GM12878 (cell line): ENCODE data around the gene LEKR1. TPM values are rescaled to one million over a fixed set of nuclear protein-coding genes. Genes with fewer than 3 reads are reported as not detected.

Source experiments
- ATAC-seq: fragments of 200-7000 bp; cut with Tn5 transposase; 3 replicates; pipeline ENCODE4 v1.9.1; 2020; ENCODE audit warnings: mild to moderate bottlenecking, moderate library complexity
- BruUV-seq: library from RNA; stranded (reverse); fragments of 400-500 nt; replicated peaks from 2 replicates; lab custom pipeline; 2021; lab: Mats Ljungman, UMichigan
- CTCF ChIA-PET: fragments of 300-600 bp; sonication (Branson Sonifier 250); formaldehyde crosslinking; extraction: SDS; loops from one replicate; lab custom pipeline; 2021; ENCODE audit warnings: inconsistent platforms; lab: Yijun Ruan, JAX
- POLR2A ChIA-PET: fragments of 350-600 bp; formaldehyde crosslinking; extraction: SDS; loops from one replicate; lab custom pipeline; 2021; ENCODE audit warnings: inconsistent platforms; lab: Charles Lee
- RAD21 ChIA-PET: fragments of 300-600 bp; sonication (Branson Sonifier 250); formaldehyde crosslinking; loops from one replicate; lab custom pipeline; 2023; ENCODE audit warnings: antibody characterized with exemption; ENCODE audit not compliant: unreplicated experiment; lab: Charles Lee
- SMC1A ChIA-PET: fragments of 300-600 bp; sonication (Branson Sonifier 250); formaldehyde crosslinking; loops from one replicate; lab custom pipeline; 2023; ENCODE audit not compliant: unreplicated experiment, uncharacterized antibody; lab: Charles Lee
- DNase-seq: peaks from one replicate; pipeline ENCODE4 v3.0.0-alpha.2; 2011; ENCODE audit warnings: low read depth, low spot score
- FAIRE-seq: peaks from 3 replicates; lab custom pipeline; 2011; peaks lifted over from hg19 to GRCh38; lab: Jason Lieb, UNC
- H2AFZ ChIP-seq: 2 replicates; pipeline ENCODE4 v1.6.0; 2011; ENCODE audit warnings: low read depth, low read length, control low read depth; ENCODE audit not compliant: control insufficient read depth
- H3K27ac ChIP-seq: 2 replicates; pipeline ENCODE4 v1.5.1; 2011; ENCODE audit warnings: control low read depth; ENCODE audit not compliant: control insufficient read depth, insufficient read depth
- H3K27me3 ChIP-seq, 2 experiments: replicated peaks in 1 of 2; 2 replicates each; pipeline versions ENCODE4 v1.6.0 to v1.6.1; 2011; ENCODE audit warnings: low read length in 1 of 2; ENCODE audit not compliant: control insufficient read depth in 2 of 2, insufficient read depth in 2 of 2
- H3K36me3 ChIP-seq, 2 experiments: 2 replicates each; pipeline ENCODE4 v1.5.1; 2011; ENCODE audit warnings: low read length in 1 of 2; ENCODE audit not compliant: control insufficient read depth in 2 of 2, insufficient read depth in 2 of 2
- H3K4me1 ChIP-seq: 2 replicates; pipeline ENCODE4 v1.6.1; 2011; ENCODE audit warnings: mild to moderate bottlenecking, low read length, moderate library complexity, mixed read lengths; ENCODE audit not compliant: control insufficient read depth, insufficient read depth
- H3K4me2 ChIP-seq: 2 replicates; pipeline ENCODE4 v1.6.0; 2011; ENCODE audit warnings: control low read depth; ENCODE audit not compliant: control insufficient read depth, insufficient read depth
- H3K4me3 ChIP-seq: fragments of 200-600 bp; sonication (generic); 2 replicates; pipeline ENCODE4 v1.5.1; 2016
- H3K79me2 ChIP-seq: 2 replicates; pipeline ENCODE4 v1.6.0; 2011; ENCODE audit warnings: low read length; ENCODE audit not compliant: control insufficient read depth, insufficient read depth
- H3K9ac ChIP-seq: 2 replicates; pipeline ENCODE4 v1.8.0; 2011; ENCODE audit warnings: low read length, control low read depth, mixed read lengths; ENCODE audit not compliant: control insufficient read depth, insufficient read depth
- H3K9me3 ChIP-seq: replicated peaks from 3 replicates; pipeline ENCODE4 v1.5.1; 2011; ENCODE audit warnings: mild to moderate bottlenecking, low read length; ENCODE audit not compliant: control insufficient read depth, insufficient read depth
- H4K20me1 ChIP-seq: 2 replicates; pipeline ENCODE4 v1.6.0; 2011; ENCODE audit not compliant: control insufficient read depth, insufficient read depth
- BCL11A ChIP-seq: IDR thresholded peaks from 2 replicates; pipeline ENCODE4 v1.6.1; 2011; ENCODE audit warnings: low read depth, low read length
- FOXK2 ChIP-seq: fragments of 450-650 bp; IDR thresholded peaks from 2 replicates; pipeline ENCODE4 v1.6.1; 2017; ENCODE audit warnings: mild to moderate bottlenecking, moderate library complexity
- KAT2A ChIP-seq: conservative IDR thresholded peaks from 2 replicates; pipeline ENCODE4 v1.6.1; 2011; ENCODE audit warnings: low read depth, low read length; ENCODE audit not compliant: control insufficient read depth
- MYB ChIP-seq: fragments of 150-350 bp; IDR thresholded peaks from 2 replicates; pipeline ENCODE4 v1.6.1; 2014; ENCODE audit warnings: mild to moderate bottlenecking, low read depth, low read length, borderline replicate concordance
- NBN ChIP-seq: fragments of 450-650 bp; IDR thresholded peaks from 2 replicates; pipeline ENCODE4 v1.6.1; 2016
- NR2C2 ChIP-seq: IDR thresholded peaks from 2 replicates; pipeline ENCODE4 v1.6.1; 2011; ENCODE audit warnings: borderline replicate concordance, low read depth; ENCODE audit not compliant: control insufficient read depth, insufficient read length
- PAX5 ChIP-seq: IDR thresholded peaks from 2 replicates; pipeline ENCODE4 v1.6.1; 2011; ENCODE audit warnings: low read depth, low read length, borderline replicate concordance
- PML ChIP-seq: IDR thresholded peaks from 2 replicates; pipeline ENCODE4 v1.6.1; 2012; ENCODE audit warnings: low read length, inconsistent platforms
- RAD21 ChIP-seq: IDR thresholded peaks from 2 replicates; pipeline ENCODE4 v1.6.1; 2011; ENCODE audit warnings: mild to moderate bottlenecking, low read depth, low read length, moderate library complexity; ENCODE audit not compliant: insufficient read depth
- RAD51 ChIP-seq: fragments of 450-650 bp; IDR thresholded peaks from 2 replicates; pipeline ENCODE4 v1.6.1; 2016; ENCODE audit warnings: moderate library complexity, mild to moderate bottlenecking, inconsistent platforms
- RCOR1 ChIP-seq: conservative IDR thresholded peaks from 2 replicates; pipeline ENCODE4 v1.6.1; 2012; ENCODE audit warnings: low read depth, low read length, improper control_type of control experiment
- RELA ChIP-seq: fragments of 450-650 bp; IDR thresholded peaks from 2 replicates; pipeline ENCODE4 v1.8.0; 2014; ENCODE audit warnings: borderline replicate concordance; ENCODE audit not compliant: partially characterized antibody
- SIN3A ChIP-seq: IDR thresholded peaks from 2 replicates; pipeline ENCODE4 v1.6.1; 2012; ENCODE audit warnings: low read depth, low read length, improper control_type of control experiment
- SIX5 ChIP-seq: IDR thresholded peaks from 2 replicates; pipeline ENCODE4 v1.6.1; 2011; ENCODE audit warnings: mild to moderate bottlenecking, low read depth, low read length, moderate library complexity; ENCODE audit not compliant: severe bottlenecking
- TARDBP ChIP-seq: IDR thresholded peaks from 2 replicates; pipeline ENCODE4 v1.6.1; 2016; ENCODE audit warnings: borderline replicate concordance
- YBX1 ChIP-seq: fragments of 450-650 bp; IDR thresholded peaks from 2 replicates; pipeline ENCODE4 v1.6.1; 2016; ENCODE audit warnings: antibody characterized with exemption
- WGBS: methylation state at CpG from one replicate; pipeline ENCODE4 v1.1.6; 2016; ENCODE audit warnings: low lambda C conversion rate; ENCODE audit not compliant: insufficient replicate concordance, insufficient coverage; ENCODE audit errors: missing lambda C conversion rate; 5-methylcytosine and 5-hydroxymethylcytosine counted together
- in situ Hi-C: fragments of 300-500 bp; cut with MboI; formaldehyde crosslinking; loops from 9 replicates; pipeline ENCODE4 v1.14.3; 2018; ENCODE audit warnings: mixed read lengths
- intact Hi-C: fragments of 100-400 bp; cut with micrococcal nuclease; formaldehyde crosslinking; loops from one replicate; pipeline ENCODE4 v1.14.2; 2022; ENCODE audit not compliant: unreplicated experiment
- polyA plus RNA-seq, 11 experiments: library from polyadenylated mRNA; depleted of rRNA in 4 of 11; unstranded in 6 of 11; stranded (reverse) in 5 of 11; fragments of >200 nt; fragmentation: Nextera tagmentation in 4 of 11; fragmentation: Illumina TruSeq in 1 of 11; extraction: Ambion mirVana in 4 of 11; extraction: Trizol in 1 of 11; gene quantifications; 1 replicate in 1 of 11; 2 replicates in 10 of 11; pipeline versions ENCODE4 v1.2.1 to v1.2.3, GENCODE V29; 2011 to 2016; ENCODE audit warnings: inconsistent platforms in 2 of 11, missing spikeins in 2 of 11, low read depth in 1 of 11
- total RNA-seq, 4 experiments: library from RNA; depleted of rRNA in 3 of 4; stranded (reverse); fragments of >200 nt in 3 of 4; fragmentation: Illumina TruSeq in 1 of 4; extraction: Trizol in 1 of 4; gene quantifications; 2 replicates each; pipeline versions ENCODE4 v1.2.1 to v1.2.3, GENCODE V29; 2013 to 2021
- TF ChIP-seq, protein P1 (sequence below): fragments of 450-650 bp; IDR thresholded peaks from 2 replicates; pipeline ENCODE4 v1.6.1; 2017; ENCODE audit warnings: mild to moderate bottlenecking, low read depth, inconsistent platforms; ENCODE audit not compliant: poor library complexity, severe bottlenecking

Gene LEKR1
- total and polyA plus RNA-seq, 10 of the 15 experiments (the other 5 are each of a cell fraction or from before 2014, with no cell fraction given) = 0.48 to 3.2 (median 1.3) TPM

DNA sequence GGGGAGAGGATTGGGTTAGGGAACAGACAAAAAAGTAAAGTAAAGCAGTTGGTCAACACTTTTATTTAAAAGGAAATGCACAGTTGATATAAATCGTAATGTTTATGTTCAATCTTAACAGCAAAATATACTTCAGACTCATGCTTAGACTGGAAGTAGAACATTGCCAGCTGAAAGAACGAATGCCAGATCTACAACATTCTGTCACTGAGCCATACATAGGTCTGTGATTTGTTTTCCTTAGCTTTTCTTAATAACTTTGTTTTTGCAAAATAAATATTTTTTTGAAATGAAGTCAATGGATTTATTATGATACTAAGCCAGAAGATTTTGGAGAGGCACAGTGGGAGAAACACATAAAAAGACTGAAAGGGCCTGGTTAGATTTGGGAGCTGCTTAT is 62.0 kb downstream of the LEKR1 start:
- no peaks in the 10 kb centered on the region for H3K79me2 ChIP-seq
- H3K9me3 ChIP-seq = no peaks in the 10 kb centered on the region; the same call in 2 of the 3 replicates
- TF ChIP-seq PAX5 = no peak
- TF ChIP-seq, protein P1, sequence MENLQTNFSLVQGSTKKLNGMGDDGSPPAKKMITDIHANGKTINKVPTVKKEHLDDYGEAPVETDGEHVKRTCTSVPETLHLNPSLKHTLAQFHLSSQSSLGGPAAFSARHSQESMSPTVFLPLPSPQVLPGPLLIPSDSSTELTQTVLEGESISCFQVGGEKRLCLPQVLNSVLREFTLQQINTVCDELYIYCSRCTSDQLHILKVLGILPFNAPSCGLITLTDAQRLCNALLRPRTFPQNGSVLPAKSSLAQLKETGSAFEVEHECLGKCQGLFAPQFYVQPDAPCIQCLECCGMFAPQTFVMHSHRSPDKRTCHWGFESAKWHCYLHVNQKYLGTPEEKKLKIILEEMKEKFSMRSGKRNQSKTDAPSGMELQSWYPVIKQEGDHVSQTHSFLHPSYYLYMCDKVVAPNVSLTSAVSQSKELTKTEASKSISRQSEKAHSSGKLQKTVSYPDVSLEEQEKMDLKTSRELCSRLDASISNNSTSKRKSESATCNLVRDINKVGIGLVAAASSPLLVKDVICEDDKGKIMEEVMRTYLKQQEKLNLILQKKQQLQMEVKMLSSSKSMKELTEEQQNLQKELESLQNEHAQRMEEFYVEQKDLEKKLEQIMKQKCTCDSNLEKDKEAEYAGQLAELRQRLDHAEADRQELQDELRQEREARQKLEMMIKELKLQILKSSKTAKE = no peak
- TF ChIP-seq NBN = no peak
- TF ChIP-seq RAD51 = no peak
- TF ChIP-seq TARDBP = no peak
- no peak for TF ChIP-seq FOXK2
- no peak for TF ChIP-seq SIX5
- no peak for TF ChIP-seq MYB
- no peak for TF ChIP-seq BCL11A
- TF ChIP-seq KAT2A = no peak
- no peak for TF ChIP-seq SIN3A
- TF ChIP-seq YBX1 = no peak
- no peak for TF ChIP-seq RCOR1
- no peak for TF ChIP-seq PML
- TF ChIP-seq RELA = no peak
- no peak for TF ChIP-seq NR2C2
- no peak for TF ChIP-seq RAD21
- H3K4me3 ChIP-seq = no peak overlapping the region
- DNase-seq (no peak), ATAC-seq (no peak), FAIRE-seq (no peak)
- BruUV-seq = no TSS peak
- intact Hi-C loops (no loop called here), in situ Hi-C loops (no loop called here)
- WGBS = 62% methylated on average over 2 of the region's 2 CpGs
- ChIA-PET RAD21 (interaction anchor here (1.0 to 1.8 kb wide), 3 partner anchors 15 to 249 kb away, joined by 3 to 4 read pairs (median 3); no protein-coding TSS in a partner anchor), POLR2A (no interaction called here), CTCF (interaction anchor here (0.7 to 1.5 kb wide), 9 partner anchors 20 to 249 kb away, joined by 3 to 6 read pairs (median 3); no protein-coding TSS in a partner anchor), SMC1A (interaction anchor here (1.0 to 1.6 kb wide), 4 partner anchors 10 to 193 kb away, joined by 4 to 8 read pairs (median 4); no protein-coding TSS in a partner anchor)
- no peak overlapping the region for H3K27ac ChIP-seq
- H2AFZ ChIP-seq = no peak overlapping the region
- H3K27me3 ChIP-seq = no peaks in the 10 kb centered on the region
- H3K9ac ChIP-seq = no peak overlapping the region
- no peak overlapping the region for H3K4me2 ChIP-seq
- H3K4me1 ChIP-seq = no peaks in the 10 kb centered on the region
- no peaks in the 10 kb centered on the region for H4K20me1 ChIP-seq
- H3K36me3 ChIP-seq = no peaks in the 10 kb centered on the region
